Stimulated activated CD4-positive, alpha-beta T cell treated with anti-CD3 and anti-CD28 coated beads, Interleukin-2, amount 100 ng/mL, for 4 hours (primary cell): Measurements from ENCODE around the gene KLRF2.

Source experiments
- DNase-seq: peaks from one replicate; pipeline ENCODE4 v3.0.0-alpha.2; 2020; ENCODE audit warnings: low read depth

The KLRF2 gene

GRCh38 chr12:9936591-9936990 lies 55.3 kb downstream of the KLRF2 start:
- DNase-seq: no peak

DNA sequence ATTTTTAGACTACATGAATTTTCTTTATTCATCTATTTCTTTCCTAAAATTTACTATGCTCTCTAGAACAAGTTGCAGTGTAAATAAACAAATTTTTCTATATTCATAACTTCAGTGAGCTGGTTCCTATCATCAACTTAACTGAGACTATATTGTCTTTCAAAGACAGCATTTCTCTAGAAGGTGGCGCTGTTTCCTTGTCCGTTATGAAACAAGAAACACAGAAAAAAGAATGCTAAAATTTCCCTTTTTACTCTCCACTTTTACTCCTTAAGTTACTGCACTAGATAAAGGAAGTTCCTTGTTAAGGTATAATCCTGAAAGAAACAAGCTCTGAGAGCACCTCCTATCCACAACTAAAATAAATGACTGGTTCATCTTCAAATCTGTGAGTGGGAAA lies 59.1 kb downstream of the KLRF2 start:
- no peak for DNase-seq

DNA sequence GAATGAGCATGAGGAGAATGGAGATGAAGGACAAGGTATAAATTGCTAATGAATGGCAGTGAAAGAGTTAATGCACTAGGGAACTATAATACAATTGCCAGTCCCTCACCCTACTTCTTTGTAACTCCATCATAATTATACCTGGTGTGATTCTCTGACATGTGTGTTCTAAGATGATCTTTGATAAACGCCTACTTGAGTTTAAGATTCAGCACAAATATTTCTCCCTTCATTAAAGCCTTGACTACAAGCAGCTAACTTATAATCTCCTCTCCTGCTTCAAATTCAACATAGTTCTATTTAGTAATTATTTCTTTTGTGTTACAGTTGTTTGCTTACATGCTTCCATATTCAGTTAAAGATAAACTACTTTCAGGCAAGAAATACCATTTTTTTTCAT lies 60.5 kb downstream of the KLRF2 start:
- no peak for DNase-seq

DNA sequence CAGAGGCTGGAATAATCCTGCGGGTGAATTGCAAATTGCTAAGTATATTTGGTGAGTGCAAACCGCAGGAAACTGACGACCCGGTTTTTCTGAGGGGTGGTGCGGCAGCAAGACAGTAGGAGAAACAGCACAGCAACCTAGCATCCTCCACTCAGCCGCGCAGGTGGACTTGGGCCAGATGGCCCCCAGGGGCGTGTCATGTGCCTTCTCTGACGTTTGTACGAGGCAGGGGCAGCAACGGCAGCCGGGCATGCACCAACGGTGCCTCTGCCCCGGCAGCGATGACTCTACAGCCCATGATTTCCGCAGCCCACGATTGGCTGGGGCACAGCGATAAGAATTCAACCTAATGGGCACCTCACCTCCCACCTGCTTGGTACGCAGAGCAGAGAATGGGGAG lies 62.0 kb downstream of the KLRF2 start:
- no peak for DNase-seq

GRCh38 chr12:9944391-9944790 lies 63.1 kb downstream of the KLRF2 start:
- no peak for DNase-seq
